Superior temporal gyrus (tissue), 1 donor: ENCODE results near the gene AURKAIP1.
A peak's percentile ranks its signal among the peaks of the same experiment; 100 is the strongest.

Experiments
- DNase-seq: peaks from one replicate; pipeline ENCODE4 v3.0.0-alpha.2; 2016; ENCODE audit errors: extremely low spot score

AURKAIP1 gene

DNA sequence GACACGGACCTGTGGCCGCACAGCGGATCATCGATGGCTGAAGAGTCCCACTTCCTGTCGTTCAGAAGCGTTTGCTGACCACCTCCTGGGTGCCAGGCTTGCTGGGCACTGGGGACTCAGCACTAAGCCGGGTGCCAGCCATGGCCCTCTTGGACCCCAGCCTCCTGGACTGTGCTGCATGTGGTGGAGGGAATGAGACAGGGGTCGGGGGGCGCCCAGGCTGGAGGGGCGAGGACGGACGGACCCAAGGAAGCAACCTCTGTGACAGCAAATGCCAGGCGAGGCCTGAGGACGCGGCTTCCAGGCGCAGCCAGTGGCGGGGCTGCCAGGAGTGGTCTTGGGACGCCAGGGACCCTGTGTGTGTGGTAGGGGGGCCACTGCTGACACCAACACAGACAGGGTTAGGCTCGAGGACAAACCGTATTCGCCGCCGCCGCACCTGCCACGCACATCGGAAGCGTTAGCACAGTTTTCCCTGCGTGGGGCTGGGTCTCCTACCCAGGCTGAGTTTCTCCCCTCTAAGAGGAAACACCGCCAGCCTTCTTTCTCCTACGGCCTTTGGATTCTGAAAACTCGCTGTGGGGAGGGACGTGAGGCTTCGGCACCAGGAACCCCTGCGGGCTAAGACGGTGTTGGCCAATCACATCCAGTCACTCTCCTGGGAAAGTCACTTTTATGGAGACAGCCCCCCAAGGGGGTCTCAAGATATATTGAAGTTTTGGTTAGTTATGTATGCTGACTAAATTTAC lies 13.6 kb downstream of the AURKAIP1 start:
- no peak for DNase-seq

DNA sequence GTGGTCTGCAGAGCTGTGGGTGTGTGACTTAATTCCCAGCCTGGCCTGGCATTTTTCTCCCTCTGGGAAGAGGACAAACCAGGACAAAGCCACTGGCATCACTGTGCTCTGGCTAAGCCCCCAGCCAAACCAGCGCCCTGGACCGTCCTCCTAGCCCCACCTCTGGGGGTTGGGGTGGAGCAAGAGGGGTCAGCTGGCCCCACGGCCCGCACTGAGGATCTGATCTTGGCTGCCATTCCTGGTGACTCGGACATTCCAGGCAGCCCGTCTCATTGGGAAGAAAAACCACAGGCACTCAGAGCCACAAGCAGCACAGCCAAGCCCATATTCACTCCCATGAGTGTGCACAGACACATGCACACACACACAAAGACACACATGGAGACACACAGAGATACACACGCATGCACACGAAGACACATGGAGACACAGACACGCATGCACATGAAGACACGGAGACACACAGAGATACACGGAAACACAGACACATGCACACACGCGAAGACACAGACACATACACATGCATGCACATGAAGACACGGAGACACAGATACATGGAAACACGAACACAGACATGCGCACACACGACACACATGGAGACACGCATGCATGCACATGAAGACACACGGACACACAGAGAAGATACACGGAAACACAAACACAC lies 14.4 kb downstream of the AURKAIP1 start:
- no peak for DNase-seq

GRCh38 chr1:1359664-1360468 lies 15.1 kb downstream of the AURKAIP1 start:
- no peak for DNase-seq

GRCh38 chr1:1359308-1359663 lies 15.7 kb downstream of the AURKAIP1 start:
- DNase-seq, result no peak

GRCh38 chr1:1358433-1359271 lies 16.4 kb downstream of the AURKAIP1 start, which contains the start of gene MXRA8:
MXRA8 (minus strand) TSS chr1:1358555; CDS start chr1:1358504, 51 bp downstream.
- no peak for DNase-seq

DNA sequence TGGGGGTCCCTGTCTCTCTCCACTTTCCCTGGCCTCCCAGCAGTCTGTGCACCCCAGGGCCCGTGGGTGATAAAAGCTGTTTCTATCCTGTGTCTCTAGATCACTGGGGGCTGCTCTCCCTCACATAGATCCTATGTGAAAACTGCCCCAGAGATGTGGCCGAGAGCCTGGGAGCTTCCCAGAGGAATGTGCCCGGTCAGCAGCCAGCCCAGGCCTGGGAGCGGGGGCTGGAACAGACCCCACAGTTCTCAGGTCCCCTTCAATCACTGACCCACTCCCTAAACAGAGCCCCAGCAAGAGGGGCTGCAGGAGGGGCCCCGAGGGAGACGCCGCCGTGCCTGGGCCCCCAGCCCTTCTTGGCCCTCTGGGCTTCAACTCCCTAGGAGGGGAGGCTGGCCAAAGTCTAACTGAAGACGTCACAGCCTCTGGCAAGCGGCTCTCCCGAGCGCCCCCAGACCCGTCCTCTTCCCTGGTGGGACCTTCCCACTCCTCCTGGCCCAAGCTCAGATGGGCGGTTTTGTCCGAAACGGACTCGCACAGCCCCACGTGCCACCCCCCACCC lies 17.1 kb downstream of the AURKAIP1 start:
- DNase-seq, result no peak

DNA sequence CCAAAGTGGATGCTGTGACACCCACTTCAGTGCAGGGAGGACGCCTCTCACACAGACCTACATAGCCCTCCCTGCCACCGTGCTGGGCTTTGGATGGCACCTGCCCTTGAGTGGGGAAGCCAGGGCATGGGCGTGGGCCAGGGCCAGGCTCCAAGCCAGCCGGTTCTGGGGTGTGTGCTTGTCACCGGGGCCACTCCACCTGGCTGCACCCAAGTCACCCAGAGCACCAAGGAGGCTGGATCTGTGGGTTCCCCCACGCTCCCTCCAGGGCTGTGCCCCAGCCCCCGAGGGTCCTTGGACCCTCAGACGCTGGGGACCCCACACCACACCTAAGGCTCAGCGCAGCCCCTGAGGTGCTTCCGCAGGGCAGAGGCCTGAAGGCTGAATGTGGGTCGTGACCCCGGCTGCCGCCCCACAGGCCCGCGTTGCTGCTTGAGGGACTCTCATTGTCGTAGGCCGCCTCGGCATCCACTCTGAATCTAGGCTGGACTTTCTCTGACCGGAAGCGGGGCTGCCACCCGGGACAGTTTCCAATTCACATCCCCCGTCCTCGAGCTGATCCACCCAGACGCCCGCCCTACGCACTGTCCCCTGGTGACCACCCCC lies 18.1 kb downstream of the AURKAIP1 start:
- no peak for DNase-seq

DNA sequence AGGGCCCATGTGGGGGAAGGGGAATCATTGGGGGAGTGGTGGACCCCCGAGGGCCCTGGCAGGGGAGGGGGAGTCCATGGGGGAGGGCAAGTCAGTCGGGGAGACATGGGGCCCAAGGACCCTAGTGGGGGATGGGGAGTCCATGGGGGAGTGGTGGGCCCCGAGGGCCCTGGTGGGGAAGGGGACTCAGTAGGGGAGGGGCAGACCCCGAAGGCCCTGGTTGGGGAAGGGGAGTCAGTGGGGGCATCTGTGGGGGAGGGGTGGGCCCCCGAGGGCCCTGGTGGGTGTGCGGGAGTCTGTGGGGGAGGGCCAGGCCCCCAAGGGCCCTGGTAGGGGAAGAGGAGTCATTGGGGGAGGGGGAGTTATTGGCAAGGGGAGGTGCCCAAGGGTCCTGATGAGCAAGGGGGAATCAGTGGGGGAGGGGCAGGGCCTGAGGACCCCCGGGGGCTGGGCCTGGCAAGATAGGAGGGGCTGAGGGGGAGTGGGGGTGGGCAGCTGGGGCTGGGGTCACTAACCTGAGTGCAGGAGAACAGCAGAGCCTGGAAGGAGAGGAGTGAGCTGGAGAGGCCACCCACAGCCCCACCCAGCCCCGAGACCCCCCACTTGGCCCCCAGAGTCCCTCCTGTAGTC lies 18.7 kb downstream of the AURKAIP1 start:
- no peak for DNase-seq

DNA sequence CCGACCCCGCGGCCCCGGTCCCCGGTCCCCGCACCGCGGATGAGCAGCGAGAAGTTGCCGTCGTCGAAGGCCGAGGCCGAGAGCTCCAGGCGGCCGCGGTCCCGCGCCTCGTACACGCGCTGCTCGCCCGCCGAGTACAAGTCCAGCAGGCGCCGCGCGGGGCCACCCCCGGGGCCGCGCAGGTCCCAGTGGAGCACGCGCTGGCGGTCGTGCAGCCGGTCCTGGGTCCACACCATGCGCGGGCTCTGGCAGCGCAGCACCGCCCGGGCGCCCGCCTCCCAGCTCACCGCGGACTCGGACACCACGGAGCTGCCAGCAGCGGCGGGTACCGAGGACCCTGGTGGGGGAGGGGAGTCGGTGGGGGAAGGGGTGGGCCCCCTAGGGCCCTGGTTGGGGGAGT lies 19.6 kb downstream of the AURKAIP1 start:
- no peak for DNase-seq

GRCh38 chr1:1354271-1355247 lies 20.4 kb downstream of the AURKAIP1 start:
- DNase-seq, result no peak

GRCh38 chr1:1353389-1354151 lies 21.4 kb downstream of the AURKAIP1 start:
- no peak for DNase-seq

GRCh38 chr1:1352786-1353388 lies 22.1 kb downstream of the AURKAIP1 start:
- no peak for DNase-seq

DNA sequence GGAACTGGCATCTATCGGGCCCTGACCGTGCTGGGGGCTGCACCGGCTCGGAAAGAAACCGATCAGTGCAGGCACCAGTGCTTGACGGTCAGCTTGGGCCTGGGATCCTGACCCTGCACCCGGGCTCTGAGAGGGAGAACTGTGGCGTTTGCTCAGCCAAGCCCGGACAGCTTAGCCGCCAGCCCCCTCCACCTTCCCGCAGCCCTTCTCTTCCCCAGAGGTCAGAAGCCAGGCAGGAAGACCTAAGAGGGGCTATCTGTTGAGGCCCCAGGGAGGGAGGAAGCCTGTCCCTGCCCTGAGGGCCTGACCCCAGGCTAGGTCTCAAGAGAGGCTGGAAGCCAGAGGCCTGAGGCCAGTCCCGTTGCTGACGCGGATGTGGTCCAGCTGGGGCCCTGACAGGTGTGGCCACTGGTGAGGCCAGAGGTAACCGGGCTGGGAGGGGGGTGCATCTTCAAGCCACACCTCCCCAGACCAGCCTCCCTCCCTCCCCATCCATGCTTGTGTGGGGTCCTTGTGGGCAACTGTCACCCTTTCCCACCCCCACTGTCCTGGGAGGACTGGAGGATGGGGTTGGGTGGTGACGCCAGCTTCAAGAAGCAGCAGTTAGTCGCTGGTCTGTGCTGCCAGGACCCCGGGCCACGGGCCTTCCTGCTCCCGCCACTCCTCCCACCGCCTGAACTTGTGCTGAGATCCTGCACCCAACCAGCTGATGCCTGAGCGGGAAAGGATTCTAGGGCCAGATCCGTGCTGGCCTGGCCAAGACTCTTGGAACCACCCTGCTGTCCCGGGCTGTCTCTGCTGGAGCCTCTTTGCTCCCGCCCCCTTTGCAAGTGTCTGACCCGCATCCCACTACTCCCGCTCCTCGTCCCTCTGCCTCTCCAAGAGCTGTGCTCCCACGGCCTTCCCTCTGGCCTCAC lies 23.2 kb downstream of the AURKAIP1 start:
- DNase-seq, result no peak

DNA sequence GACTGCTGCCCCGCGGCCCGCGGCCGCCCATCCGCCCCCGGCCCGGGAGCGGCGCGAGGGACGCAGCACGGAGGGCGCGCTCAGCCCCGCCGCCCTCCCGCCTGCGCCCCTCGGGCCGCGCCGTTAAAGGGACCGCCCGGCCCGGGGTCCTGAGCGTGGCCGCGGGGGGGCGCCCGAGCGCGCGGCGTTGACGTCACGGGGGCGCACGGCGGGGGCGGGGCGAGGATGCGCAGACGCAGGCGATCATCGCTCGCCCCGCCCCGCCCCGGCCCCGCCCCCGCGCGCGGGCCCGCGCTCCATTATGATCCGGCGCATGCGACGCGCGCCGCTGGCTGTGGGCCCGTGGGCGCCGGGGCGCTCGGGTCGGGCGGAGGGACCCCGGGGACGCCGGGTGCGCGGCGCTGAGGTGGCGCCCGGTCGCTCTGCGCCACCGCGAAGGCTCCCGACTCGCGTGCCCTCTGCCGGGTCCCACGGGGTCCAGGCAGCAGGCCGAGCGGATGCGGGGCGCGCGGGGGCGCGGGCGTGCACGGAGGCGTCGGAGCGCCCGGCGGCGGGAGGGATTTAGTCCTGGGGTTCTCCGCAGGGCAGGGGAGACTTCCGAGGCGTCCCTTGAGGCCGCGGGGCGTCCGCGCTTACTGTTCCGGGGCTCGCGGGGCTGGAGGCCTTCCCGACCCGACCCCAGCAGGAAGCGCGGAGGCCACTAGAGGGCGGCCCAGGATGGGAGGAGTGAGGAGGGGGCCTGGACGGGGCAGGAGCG lies 25.6 kb downstream of the AURKAIP1 start, which contains the start of gene DVL1:
Gene DVL1 (minus strand): TSS at position 163 of the 757 bp plus-strand sequence. CDS start 353 bp downstream, outside the sequence.
- peak; percentile 27 for DNase-seq

- no peak for DNase-seq
Measured at GRCh38 chr1:1348420-1349255, 26.4 kb downstream of the AURKAIP1 start.
